HCT116 (cell line): ENCODE results near the gene ACADSB. TPM values are rescaled to one million over a fixed set of nuclear protein-coding genes. Genes with fewer than 3 reads are reported as not detected.

Experiments
- ATAC-seq: fragments of 200-7000 bp; cut with Tn5 transposase; 2 replicates; pipeline ENCODE4 v1.9.1; 2020; ENCODE audit warnings: mild to moderate bottlenecking, moderate library complexity
- BruUV-seq: library from RNA; stranded (reverse); fragments of 400-500 nt; replicated peaks from 2 replicates; lab custom pipeline; 2021; lab: Mats Ljungman, UMichigan
- CTCF ChIA-PET: fragments of 300-600 bp; sonication (Branson Sonifier 250); formaldehyde crosslinking; loops from one replicate; lab custom pipeline; 2021; ENCODE audit warnings: antibody characterized with exemption; lab: Charles Lee
- POLR2A ChIA-PET: fragments of 300-600, 350-600 bp; sonication (Branson Sonifier 250); formaldehyde crosslinking; loops from one replicate; lab custom pipeline; 2021; ENCODE audit warnings: antibody characterized with exemption; lab: Charles Lee
- RAD21 ChIA-PET, 2 experiments: fragments of 300-600 bp; sonication (Branson Sonifier 250); formaldehyde crosslinking; loops; one replicate each; lab custom pipeline; 2023; ENCODE audit warnings: low total read pairs in 2 of 2; ENCODE audit not compliant: uncharacterized antibody in 2 of 2, unreplicated experiment in 2 of 2, low non-redundant PET in 1 of 2; lab: Charles Lee
- DNase-seq: peaks from one replicate; pipeline ENCODE4 v3.0.0-alpha.2; 2010; ENCODE audit warnings: low read depth, low spot score
- H2AFZ ChIP-seq: fragments of 200-600 bp; shearing (Covaris generic), sonication (generic); 2 replicates; pipeline ENCODE4 v1.6.1; 2017; ENCODE audit warnings: low read depth, mixed run types, mixed read lengths, antibody characterized with exemption, low read length; ENCODE audit not compliant: poor library complexity, severe bottlenecking
- H3K27ac ChIP-seq: 2 replicates; pipeline ENCODE4 v1.5.1; 2012; ENCODE audit warnings: low read depth, low read length
- H3K27me3 ChIP-seq: fragments of 200-600 bp; sonication (generic); 2 replicates; pipeline ENCODE4 v1.6.1; 2016; ENCODE audit warnings: mixed run types, low read length, mixed read lengths; ENCODE audit not compliant: insufficient read depth
- H3K36me3 ChIP-seq, 2 experiments: fragments of 200-500 bp in 1 of 2; fragments of 200-600 bp in 1 of 2; sonication (Bioruptor generic) in 1 of 2; sonication (generic) in 1 of 2; 2 replicates each; pipeline versions ENCODE4 v1.5.1 to v1.6.1; 2014 to 2016; ENCODE audit warnings: low read length in 2 of 2, inconsistent platforms in 1 of 2, mixed read lengths in 1 of 2, mixed run types in 1 of 2; ENCODE audit not compliant: insufficient read depth in 2 of 2, control insufficient read depth in 1 of 2
- H3K4me1 ChIP-seq, 2 experiments: fragments of 200-600 bp in 1 of 2; sonication (generic) in 1 of 2; 2 replicates each; pipeline versions ENCODE4 v1.5.1 to v1.6.1; 2012 to 2017; ENCODE audit warnings: low read length in 2 of 2, inconsistent platforms in 1 of 2, mild to moderate bottlenecking in 1 of 2, mixed read lengths in 1 of 2, mixed run types in 1 of 2, moderate library complexity in 1 of 2; ENCODE audit not compliant: insufficient read depth in 2 of 2, control insufficient read depth in 1 of 2
- H3K4me2 ChIP-seq: fragments of 200-600 bp; sonication (generic); 2 replicates; pipeline ENCODE4 v1.6.1; 2017; ENCODE audit warnings: mixed run types, low read length, mixed read lengths
- H3K4me3 ChIP-seq, 2 experiments: fragments of 200-600 bp in 1 of 2; sonication (generic) in 1 of 2; replicated peaks in 1 of 2; 2 replicates each; pipeline ENCODE4 v1.5.1; 2011 to 2016; ENCODE audit warnings: low read length in 2 of 2, control low read depth in 1 of 2, low read depth in 1 of 2, mild to moderate bottlenecking in 1 of 2, mixed read lengths in 1 of 2, mixed run types in 1 of 2
- H3K79me2 ChIP-seq: fragments of 200-600 bp; sonication (generic); 2 replicates; pipeline ENCODE4 v1.6.1; 2017; ENCODE audit warnings: mild to moderate bottlenecking, mixed run types, low read length, moderate library complexity, mixed read lengths; ENCODE audit not compliant: insufficient read depth
- H3K9ac ChIP-seq: fragments of 200-600 bp; sonication (generic); 2 replicates; pipeline ENCODE4 v1.6.1; 2016; ENCODE audit warnings: low read length, mixed read lengths
- H3K9me2 ChIP-seq: fragments of 200-600 bp; sonication (generic), shearing (Covaris generic); 2 replicates; pipeline ENCODE4 v1.6.1; 2017; ENCODE audit warnings: mixed run types, mild to moderate bottlenecking, moderate library complexity; ENCODE audit not compliant: insufficient read depth
- H3K9me3 ChIP-seq, 2 experiments: fragments of 200-500 bp in 1 of 2; fragments of 200-600 bp in 1 of 2; sonication (Bioruptor generic) in 1 of 2; sonication (generic) in 1 of 2; 2 replicates each; pipeline ENCODE4 v1.6.1; 2014 to 2017; ENCODE audit warnings: low read length in 2 of 2, mixed read lengths in 2 of 2, inconsistent platforms in 1 of 2, low read depth in 1 of 2, mild to moderate bottlenecking in 1 of 2, mixed run types in 1 of 2, moderate library complexity in 1 of 2; ENCODE audit not compliant: control insufficient read depth in 1 of 2, insufficient read depth in 1 of 2
- H4K20me1 ChIP-seq: fragments of 200-600 bp; sonication (generic), shearing (Covaris generic); 2 replicates; pipeline ENCODE4 v1.6.1; 2017; ENCODE audit warnings: mixed run types, mild to moderate bottlenecking, moderate library complexity; ENCODE audit not compliant: insufficient read depth
- EGR1 ChIP-seq: IDR thresholded peaks from 2 replicates; pipeline ENCODE4 v1.6.1; 2012; ENCODE audit warnings: low read depth
- EZH2 ChIP-seq: fragments of 200-600 bp; sonication (generic); IDR thresholded peaks from 2 replicates; pipeline ENCODE4 v1.6.1; 2017; ENCODE audit warnings: antibody characterized with exemption, mixed run types
- POLR2A ChIP-seq: IDR thresholded peaks from 2 replicates; pipeline ENCODE4 v1.7.0; 2011; ENCODE audit warnings: borderline replicate concordance; ENCODE audit not compliant: insufficient read depth, insufficient read length; ENCODE audit errors: extremely low read depth
- POLR2AphosphoS5 ChIP-seq: IDR thresholded peaks from 2 replicates; pipeline ENCODE4 v1.6.1; 2011; ENCODE audit warnings: mild to moderate bottlenecking, low read depth, low read length, moderate library complexity
- TCF7L2 ChIP-seq: IDR thresholded peaks from 2 replicates; pipeline ENCODE4 v1.7.0; 2011; ENCODE audit warnings: borderline replicate concordance, inconsistent platforms; ENCODE audit not compliant: insufficient read depth, insufficient read length; ENCODE audit errors: extremely low read depth
- ZNF274 ChIP-seq: fragments of 200-500 bp; sonication (Bioruptor generic); IDR thresholded peaks from 2 replicates; pipeline ENCODE4 v1.6.1; 2014; ENCODE audit warnings: mild to moderate bottlenecking, low read depth, low read length, inconsistent platforms
- intact Hi-C: fragments of 100-400 bp; cut with micrococcal nuclease; formaldehyde crosslinking; loops from 2 replicates; pipeline ENCODE4 v1.10.0; 2022
- total RNA-seq: library from RNA; stranded (reverse); gene quantifications from one replicate; pipeline ENCODE4 v1.2.1, GENCODE V29; 2021; ENCODE audit not compliant: unreplicated experiment
- TF ChIP-seq, protein P1 (sequence below): IDR thresholded peaks from 2 replicates; pipeline ENCODE4 v1.6.1; 2012
- TF ChIP-seq, protein P2 (sequence below): IDR thresholded peaks from 2 replicates; pipeline ENCODE4 v1.6.1; 2012; ENCODE audit warnings: low read depth
- TF ChIP-seq, protein P3 (sequence below): IDR thresholded peaks from 2 replicates; pipeline ENCODE4 v1.6.1; 2011; ENCODE audit warnings: mild to moderate bottlenecking, low read length, moderate library complexity; ENCODE audit not compliant: insufficient replicate concordance; ENCODE audit errors: extremely low read depth
- TF ChIP-seq, protein P4 (sequence below): IDR thresholded peaks from 2 replicates; pipeline ENCODE4 v1.6.1; 2012

ACADSB gene
- total RNA-seq, 1 experiment from 2014 or later = 33.3 TPM

DNA sequence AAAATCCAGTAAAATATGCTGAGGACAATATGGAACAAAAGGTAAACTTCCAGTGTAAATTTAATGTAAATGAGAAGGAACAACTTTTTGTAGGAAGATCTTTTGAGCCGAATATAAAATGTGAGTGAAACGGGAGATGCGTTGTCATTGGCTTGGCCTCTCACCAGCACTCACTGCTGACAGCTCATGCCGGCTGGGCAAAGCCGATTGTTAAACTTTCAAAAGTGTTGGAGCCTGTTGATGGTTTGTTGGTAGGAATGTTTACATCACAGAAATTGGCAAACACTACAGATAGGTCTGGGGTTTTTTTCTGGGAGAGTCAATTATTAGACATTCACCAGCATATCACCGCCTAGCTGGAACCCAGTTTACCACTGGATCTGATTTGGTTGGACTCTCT, 22.5 kb upstream of the ACADSB start:
- Histone ChIP-seq H4K20me1 (no peaks in the 10 kb centered on the region), H2AFZ (no peak overlapping the region), H3K4me2 (no peak overlapping the region), H3K9me3 (no peaks in the 10 kb centered on the region), H3K9me2 (no peaks in the 10 kb centered on the region), H3K4me3 (no peak overlapping the region), H3K27ac (no peak overlapping the region), H3K36me3 (no peaks in the 10 kb centered on the region; a peak in 1 of 4 replicates), H3K9ac (no peak overlapping the region), H3K4me1 (peaks cover 0 to under 1% of the 10 kb centered on the region in 2 experiments; a peak in 1 of 4 replicates), H3K79me2 (no peaks in the 10 kb centered on the region), H3K27me3 (no peaks in the 10 kb centered on the region)
- TF ChIP-seq, protein P1, sequence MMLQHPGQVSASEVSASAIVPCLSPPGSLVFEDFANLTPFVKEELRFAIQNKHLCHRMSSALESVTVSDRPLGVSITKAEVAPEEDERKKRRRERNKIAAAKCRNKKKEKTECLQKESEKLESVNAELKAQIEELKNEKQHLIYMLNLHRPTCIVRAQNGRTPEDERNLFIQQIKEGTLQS = no peak
- no peak for TF ChIP-seq ZNF274
- ChIA-PET RAD21 (no interaction called here), CTCF (no interaction called here), POLR2A (no interaction called here)
- no peak for DNase-seq
- BruUV-seq = no TSS peak
- intact Hi-C loops = no loop called here
- ATAC-seq = no peak

DNA sequence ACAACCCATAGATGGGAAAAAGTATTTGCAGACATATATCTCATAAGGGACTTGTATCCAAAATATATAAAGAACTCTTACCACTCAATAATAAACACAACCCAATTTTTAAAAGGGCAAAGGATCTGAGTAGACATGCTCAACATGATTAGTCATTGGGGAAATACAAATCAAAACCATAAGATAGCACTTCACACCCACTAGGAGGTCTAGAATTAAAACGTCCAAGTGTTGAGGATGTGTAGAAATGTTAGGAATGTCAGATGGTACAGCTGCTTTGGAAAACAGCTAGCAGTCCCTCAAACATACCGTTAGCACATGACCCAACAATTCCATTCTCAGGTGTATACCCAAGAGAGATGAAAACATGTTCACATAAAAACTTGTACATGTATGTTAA, 20.3 kb upstream of the ACADSB start:
- no peak for ATAC-seq

More for the DNA sequence above, 20.3 kb upstream of the ACADSB start:
- BruUV-seq = no TSS peak
- no peak for DNase-seq
- intact Hi-C loops = no loop called here
- Histone ChIP-seq H3K4me1 (no peaks in the 10 kb centered on the region), H3K36me3 (peaks cover 0 to 4% of the 10 kb centered on the region in 2 experiments; a peak in 2 of 4 replicates), H4K20me1 (no peaks in the 10 kb centered on the region), H3K4me2 (no peak overlapping the region), H2AFZ (no peak overlapping the region), H3K27me3 (no peaks in the 10 kb centered on the region), H3K27ac (no peak overlapping the region), H3K4me3 (no peak overlapping the region), H3K9me2 (no peaks in the 10 kb centered on the region), H3K9me3 (no peaks in the 10 kb centered on the region), H3K79me2 (no peaks in the 10 kb centered on the region), H3K9ac (no peak overlapping the region)
- TF ChIP-seq EZH2 (no peak), EGR1 (no peak), POLR2AphosphoS5 (no peak), TCF7L2 (no peak), ZNF274 (no peak), POLR2A (no peak)
- TF ChIP-seq, protein P2, sequence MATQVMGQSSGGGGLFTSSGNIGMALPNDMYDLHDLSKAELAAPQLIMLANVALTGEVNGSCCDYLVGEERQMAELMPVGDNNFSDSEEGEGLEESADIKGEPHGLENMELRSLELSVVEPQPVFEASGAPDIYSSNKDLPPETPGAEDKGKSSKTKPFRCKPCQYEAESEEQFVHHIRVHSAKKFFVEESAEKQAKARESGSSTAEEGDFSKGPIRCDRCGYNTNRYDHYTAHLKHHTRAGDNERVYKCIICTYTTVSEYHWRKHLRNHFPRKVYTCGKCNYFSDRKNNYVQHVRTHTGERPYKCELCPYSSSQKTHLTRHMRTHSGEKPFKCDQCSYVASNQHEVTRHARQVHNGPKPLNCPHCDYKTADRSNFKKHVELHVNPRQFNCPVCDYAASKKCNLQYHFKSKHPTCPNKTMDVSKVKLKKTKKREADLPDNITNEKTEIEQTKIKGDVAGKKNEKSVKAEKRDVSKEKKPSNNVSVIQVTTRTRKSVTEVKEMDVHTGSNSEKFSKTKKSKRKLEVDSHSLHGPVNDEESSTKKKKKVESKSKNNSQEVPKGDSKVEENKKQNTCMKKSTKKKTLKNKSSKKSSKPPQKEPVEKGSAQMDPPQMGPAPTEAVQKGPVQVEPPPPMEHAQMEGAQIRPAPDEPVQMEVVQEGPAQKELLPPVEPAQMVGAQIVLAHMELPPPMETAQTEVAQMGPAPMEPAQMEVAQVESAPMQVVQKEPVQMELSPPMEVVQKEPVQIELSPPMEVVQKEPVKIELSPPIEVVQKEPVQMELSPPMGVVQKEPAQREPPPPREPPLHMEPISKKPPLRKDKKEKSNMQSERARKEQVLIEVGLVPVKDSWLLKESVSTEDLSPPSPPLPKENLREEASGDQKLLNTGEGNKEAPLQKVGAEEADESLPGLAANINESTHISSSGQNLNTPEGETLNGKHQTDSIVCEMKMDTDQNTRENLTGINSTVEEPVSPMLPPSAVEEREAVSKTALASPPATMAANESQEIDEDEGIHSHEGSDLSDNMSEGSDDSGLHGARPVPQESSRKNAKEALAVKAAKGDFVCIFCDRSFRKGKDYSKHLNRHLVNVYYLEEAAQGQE = no peak
- TF ChIP-seq, protein P3, sequence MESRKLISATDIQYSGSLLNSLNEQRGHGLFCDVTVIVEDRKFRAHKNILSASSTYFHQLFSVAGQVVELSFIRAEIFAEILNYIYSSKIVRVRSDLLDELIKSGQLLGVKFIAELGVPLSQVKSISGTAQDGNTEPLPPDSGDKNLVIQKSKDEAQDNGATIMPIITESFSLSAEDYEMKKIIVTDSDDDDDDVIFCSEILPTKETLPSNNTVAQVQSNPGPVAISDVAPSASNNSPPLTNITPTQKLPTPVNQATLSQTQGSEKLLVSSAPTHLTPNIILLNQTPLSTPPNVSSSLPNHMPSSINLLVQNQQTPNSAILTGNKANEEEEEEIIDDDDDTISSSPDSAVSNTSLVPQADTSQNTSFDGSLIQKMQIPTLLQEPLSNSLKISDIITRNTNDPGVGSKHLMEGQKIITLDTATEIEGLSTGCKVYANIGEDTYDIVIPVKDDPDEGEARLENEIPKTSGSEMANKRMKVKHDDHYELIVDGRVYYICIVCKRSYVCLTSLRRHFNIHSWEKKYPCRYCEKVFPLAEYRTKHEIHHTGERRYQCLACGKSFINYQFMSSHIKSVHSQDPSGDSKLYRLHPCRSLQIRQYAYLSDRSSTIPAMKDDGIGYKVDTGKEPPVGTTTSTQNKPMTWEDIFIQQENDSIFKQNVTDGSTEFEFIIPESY = no peak
- TF ChIP-seq, protein P4, sequence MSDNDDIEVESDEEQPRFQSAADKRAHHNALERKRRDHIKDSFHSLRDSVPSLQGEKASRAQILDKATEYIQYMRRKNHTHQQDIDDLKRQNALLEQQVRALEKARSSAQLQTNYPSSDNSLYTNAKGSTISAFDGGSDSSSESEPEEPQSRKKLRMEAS = no peak
- TF ChIP-seq, protein P1 = no peak
- RAD21 ChIA-PET = no interaction called here
- POLR2A ChIA-PET = no interaction called here
- CTCF ChIA-PET = no interaction called here
